GM10266 (cell line): ENCODE data around the gene PFDN6.
"Not testable (repeated sequence)": the region's sequence is repeated elsewhere in the genome, so short reads cannot be mapped to it uniquely, and the experiment has no call there.

Source experiments
- DNase-seq: peaks from one replicate; pipeline ENCODE4 v3.0.0; 2012; ENCODE audit errors: extremely low spot score
- TF ChIP-seq, protein P1 (sequence below): IDR thresholded peaks from 2 replicates; pipeline ENCODE4 v1.5.1; 2012; ENCODE audit warnings: mild to moderate bottlenecking, low read depth; ENCODE audit not compliant: control insufficient read depth, insufficient read depth; ENCODE audit errors: missing control alignments

Gene PFDN6

DNA sequence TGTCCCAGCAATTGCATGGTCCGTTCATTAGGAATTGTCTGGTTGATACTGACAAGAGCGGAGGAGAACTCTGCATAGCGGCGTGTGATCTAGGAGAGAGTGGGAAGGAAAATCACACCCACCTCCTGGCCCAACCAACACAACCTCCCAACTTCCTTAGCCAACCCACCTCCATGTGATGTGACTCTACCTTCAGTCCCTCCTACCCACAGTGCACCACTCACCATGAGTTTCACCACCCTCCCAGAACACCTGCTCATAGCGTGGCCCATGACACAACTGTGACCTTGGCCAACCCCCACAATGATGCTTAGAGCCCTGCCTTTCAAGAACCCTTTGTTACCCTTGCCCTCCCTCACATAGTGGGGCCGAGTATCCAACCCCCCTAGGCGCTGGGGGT is 25.4 kb upstream of the PFDN6 start:
- TF ChIP-seq, protein P1, sequence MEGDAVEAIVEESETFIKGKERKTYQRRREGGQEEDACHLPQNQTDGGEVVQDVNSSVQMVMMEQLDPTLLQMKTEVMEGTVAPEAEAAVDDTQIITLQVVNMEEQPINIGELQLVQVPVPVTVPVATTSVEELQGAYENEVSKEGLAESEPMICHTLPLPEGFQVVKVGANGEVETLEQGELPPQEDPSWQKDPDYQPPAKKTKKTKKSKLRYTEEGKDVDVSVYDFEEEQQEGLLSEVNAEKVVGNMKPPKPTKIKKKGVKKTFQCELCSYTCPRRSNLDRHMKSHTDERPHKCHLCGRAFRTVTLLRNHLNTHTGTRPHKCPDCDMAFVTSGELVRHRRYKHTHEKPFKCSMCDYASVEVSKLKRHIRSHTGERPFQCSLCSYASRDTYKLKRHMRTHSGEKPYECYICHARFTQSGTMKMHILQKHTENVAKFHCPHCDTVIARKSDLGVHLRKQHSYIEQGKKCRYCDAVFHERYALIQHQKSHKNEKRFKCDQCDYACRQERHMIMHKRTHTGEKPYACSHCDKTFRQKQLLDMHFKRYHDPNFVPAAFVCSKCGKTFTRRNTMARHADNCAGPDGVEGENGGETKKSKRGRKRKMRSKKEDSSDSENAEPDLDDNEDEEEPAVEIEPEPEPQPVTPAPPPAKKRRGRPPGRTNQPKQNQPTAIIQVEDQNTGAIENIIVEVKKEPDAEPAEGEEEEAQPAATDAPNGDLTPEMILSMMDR = no peak
- DNase-seq = no peak

DNA sequence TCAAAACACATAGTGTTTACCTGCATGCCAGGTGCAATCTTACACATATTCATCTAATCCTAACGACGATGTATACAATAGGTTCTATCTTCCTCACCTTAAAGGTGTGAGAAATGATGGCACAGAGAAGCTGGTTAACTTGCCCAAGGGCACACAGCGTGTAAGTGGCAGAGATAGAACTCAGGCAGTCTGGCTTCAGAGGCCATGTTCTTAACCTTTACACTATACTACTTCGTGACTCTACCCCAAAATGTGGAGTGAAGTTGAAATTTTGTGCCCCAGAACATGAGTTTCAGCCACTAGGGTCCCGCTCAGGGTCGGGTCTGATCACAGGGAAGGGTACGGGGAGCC is 18.3 kb upstream of the PFDN6 start:
- no peak for DNase-seq
- TF ChIP-seq, protein P1 = no peak

DNA sequence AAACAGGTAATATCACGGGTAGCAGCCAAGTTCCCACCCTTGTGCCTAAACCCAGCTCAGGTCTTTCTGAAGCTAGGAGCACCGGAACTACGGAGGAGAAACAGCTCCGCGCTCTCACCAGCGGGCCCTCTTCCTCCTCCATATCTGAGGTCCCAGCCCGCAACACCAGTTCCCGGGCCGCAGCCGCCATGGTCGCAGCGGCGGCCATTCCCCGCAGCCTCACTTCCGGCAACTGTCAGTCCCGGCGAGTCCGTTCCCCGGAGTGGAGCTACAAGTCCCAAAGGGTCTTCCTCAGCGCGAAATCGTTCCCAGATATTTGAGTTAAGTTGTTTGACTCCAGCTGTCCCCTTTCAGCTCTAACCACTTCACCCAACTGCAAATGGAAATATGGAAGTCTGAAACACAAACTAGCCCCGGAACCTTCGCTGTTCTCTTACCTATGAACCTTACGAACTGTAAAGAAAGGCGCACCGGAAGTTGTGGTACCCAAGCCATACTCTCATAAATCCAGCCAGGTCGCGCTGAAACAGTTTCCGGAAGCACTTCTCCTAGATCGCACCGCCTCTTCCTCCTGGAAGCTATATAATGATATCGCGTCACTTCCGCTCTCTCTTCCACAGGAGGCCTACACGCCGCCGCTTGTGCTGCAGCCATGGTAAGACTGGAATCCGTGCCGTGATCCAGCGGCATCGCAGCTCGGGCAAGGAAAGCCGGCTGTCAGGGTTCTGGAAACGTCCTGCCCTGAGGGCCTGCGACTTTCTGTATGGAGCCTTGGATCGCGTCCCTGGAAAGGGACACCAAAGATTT is 17.7 kb upstream of the PFDN6 start, which contains the start of the genes RPS18 and VPS52:
TSS of gene RPS18 (plus strand) at position 608 of the 807 bp plus-strand sequence. CDS start at position 653, 45 bp downstream.
TSS of gene VPS52 (minus strand) at position 409 of the 807 bp plus-strand sequence. CDS start at position 208, 201 bp downstream.
- TF ChIP-seq, protein P1 = no peak
- peak; percentile 93 for DNase-seq

DNA sequence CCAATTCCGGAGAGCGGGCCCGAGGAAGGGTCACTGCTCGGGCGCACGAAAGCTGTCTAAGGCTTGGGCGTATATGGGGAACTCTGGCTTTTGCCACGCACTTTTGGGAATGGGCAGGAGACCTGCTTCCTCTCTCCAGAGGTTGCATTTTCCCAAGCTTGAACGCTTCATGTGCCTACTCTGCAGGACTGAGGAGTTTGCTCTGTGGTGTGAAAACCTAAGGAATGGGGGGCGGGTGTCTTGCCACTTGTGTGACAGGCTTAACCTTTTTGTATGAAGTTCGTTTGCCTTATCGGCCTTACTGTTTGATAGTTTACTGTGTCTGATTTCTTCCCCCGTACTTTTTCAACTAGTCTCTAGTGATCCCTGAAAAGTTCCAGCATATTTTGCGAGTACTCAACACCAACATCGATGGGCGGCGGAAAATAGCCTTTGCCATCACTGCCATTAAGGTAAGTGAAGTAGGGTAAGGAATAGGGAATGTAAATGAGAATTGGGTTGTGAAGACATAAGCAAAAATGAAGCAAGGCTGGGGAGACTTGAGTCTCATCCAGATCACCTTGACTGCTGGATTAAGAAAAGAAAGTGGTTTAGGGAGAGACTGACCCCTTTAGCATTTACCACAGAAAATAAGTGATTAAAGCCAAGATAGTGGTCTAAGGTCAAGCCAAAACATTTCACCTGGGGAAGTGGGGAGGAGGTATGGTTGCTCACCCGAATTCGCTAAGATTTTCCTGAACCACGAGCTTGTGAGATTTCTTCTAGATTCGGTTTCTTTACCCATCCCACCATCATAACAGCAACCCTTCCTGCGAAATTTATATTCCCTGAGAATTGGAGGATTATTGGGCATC is 16.9 kb upstream of the PFDN6 start:
- no peak for DNase-seq
- TF ChIP-seq, protein P1 = no peak

DNA sequence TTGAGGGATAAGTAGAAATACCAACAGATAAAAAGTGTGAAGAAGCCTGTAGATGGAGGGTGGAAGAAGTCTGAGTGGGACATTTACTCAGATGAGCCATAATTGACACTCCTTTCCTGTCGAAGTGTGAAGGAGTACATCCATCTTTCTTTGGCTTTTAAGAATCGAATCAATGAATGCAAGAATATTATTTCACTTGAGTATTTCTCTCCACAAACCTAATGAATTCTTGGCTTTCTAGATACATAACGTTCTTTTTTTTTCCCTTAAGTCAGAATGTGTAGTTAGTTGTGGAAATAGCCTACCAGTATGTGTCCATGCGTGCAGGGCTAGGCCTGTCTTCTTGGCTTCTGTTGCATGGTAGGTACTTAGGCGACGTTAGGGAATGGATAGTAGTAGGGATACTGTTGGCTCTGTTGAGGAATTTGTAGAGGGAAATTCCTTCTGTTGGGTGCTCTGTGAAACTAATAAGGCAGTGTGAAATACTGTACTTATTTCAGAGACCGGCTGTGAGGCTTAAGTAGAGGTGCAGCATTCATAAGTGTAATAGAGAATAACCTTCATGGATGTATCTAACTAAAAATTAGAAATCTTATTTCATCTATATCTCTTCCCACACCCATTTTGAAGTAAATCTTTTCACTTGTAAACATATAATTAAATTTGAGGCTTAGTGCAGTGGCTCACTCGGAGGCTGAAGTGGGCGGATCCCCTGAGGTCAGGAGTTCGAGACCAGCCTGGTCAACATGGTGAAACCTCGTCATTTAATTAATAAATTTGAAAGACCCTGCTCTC is 16.1 kb upstream of the PFDN6 start:
- no peak for DNase-seq
- TF ChIP-seq, protein P1 = no peak

DNA sequence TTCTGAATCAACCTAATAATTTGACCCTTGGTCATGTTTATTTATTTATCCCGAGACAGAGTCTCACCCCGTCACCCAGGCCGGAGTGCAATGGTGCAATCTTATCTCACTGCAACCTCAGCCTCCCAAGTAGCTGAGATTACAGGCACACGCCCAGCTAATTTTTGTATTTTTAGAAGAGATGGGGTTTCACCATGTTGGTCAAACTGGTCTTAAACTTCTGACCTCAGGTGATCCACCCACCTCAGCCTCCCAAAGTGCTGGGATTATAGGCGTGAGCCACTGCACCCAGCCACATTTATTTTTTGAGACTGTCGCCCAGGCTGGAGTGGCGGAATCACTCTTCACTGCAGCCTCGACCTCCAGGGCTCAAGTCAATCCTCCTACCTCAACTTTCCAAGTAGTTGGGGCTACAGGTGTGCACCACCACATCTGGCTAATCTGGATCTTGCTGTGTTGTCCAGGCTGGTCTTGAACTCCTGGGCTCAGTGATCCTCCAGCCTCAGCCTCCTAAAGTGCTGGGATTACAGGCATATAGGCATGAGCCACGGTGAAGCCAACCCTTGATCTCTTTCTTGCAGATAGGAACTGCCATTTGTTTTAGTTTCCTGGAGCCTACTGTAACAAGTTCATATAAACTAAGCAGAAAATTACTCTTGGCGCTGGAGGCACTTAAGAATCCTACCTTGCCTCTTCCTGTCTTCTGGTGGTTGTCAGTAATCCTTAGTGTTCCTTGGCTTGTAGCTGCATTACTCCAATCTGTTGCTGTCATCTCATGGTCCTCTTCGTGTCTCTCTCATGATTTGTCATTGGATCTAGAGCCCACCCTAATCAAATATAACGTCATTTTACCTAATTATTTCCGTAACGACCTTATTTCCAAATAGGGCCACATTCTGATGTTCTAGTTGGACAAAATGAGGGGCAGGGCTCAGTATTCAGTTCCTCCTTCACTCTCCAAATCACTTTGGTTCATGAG is 15.2 kb upstream of the PFDN6 start:
- DNase-seq = no peak
- TF ChIP-seq, protein P1 = no peak

DNA sequence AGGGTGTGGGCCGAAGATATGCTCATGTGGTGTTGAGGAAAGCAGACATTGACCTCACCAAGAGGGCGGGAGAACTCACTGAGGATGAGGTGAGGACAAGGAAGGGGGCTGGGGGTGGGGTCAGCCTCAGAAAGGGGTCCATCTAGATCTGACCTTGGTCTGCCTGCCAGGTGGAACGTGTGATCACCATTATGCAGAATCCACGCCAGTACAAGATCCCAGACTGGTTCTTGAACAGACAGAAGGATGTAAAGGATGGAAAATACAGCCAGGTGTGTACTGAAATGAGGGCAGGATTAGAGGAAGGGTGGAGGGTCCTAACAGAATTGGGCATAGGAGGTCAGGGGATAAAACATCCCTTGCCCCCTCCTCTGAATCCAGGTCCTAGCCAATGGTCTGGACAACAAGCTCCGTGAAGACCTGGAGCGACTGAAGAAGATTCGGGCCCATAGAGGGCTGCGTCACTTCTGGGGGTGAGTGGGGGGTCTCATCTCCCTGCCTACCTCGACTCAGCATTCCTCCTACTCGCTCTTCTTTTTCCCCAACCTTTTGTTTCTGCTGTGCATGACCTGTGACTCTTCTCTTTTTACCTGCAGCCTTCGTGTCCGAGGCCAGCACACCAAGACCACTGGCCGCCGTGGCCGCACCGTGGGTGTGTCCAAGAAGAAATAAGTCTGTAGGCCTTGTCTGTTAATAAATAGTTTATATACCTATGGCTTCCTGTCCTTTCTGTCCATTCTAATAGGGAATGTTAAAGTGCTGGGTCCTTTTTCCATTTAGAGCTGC is 13.4 kb upstream of the PFDN6 start:
- DNase-seq = not testable (repeated sequence)
